IMR-90 (cell line): Measurements from ENCODE around the gene BLMH. TPM values are rescaled to one million over a fixed set of nuclear protein-coding genes. Genes with fewer than 3 reads are reported as not detected.

Experiments
- ATAC-seq: fragments of 200-7000 bp; cut with Tn5 transposase; 2 replicates; pipeline ENCODE4 v1.9.1; 2020; ENCODE audit warnings: low read depth, mild to moderate bottlenecking, moderate library complexity
- BruUV-seq: library from RNA; stranded (reverse); fragments of 400-500 nt; replicated peaks from 2 replicates; lab custom pipeline; 2021; lab: Mats Ljungman, UMichigan
- CTCF ChIA-PET: fragments of 300-600 bp; formaldehyde crosslinking; extraction: SDS; loops from one replicate; lab custom pipeline; 2021; ENCODE audit warnings: antibody characterized with exemption; lab: Yijun Ruan, JAX
- POLR2A ChIA-PET: fragments of 300-600 bp; sonication (Branson Sonifier 250); formaldehyde crosslinking; loops from one replicate; lab custom pipeline; 2022; ENCODE audit warnings: antibody characterized with exemption; ENCODE audit not compliant: unreplicated experiment; lab: Charles Lee
- DNase-seq: peaks from one replicate; pipeline ENCODE4 v3.0.0; 2013
- H2AFZ ChIP-seq: replicated peaks from 2 replicates; pipeline ENCODE3; 2013; ENCODE audit warnings: low read length, mild to moderate bottlenecking; ENCODE audit not compliant: poor library complexity
- H2AK5ac ChIP-seq: 2 replicates; pipeline ENCODE4 v1.6.1; 2013; ENCODE audit warnings: low read depth, low read length, inconsistent platforms
- H2AK9ac ChIP-seq: replicated peaks from 2 replicates; pipeline ENCODE3; 2013; ENCODE audit warnings: mild to moderate bottlenecking, low read depth, low read length, moderate library complexity; ENCODE audit not compliant: poor library complexity
- H2BK120ac ChIP-seq: 2 replicates; pipeline ENCODE4 v1.6.1; 2013; ENCODE audit warnings: low read depth, low read length, inconsistent platforms
- H2BK15ac ChIP-seq: 3 replicates; pipeline ENCODE4 v1.6.1; 2013; ENCODE audit warnings: low read depth, low read length, inconsistent platforms
- H2BK20ac ChIP-seq: 2 replicates; pipeline ENCODE4 v1.6.1; 2013; ENCODE audit warnings: low read depth, mild to moderate bottlenecking, inconsistent platforms, low read length, moderate library complexity
- H2BK5ac ChIP-seq: 2 replicates; pipeline ENCODE4 v1.6.1; 2013; ENCODE audit warnings: mild to moderate bottlenecking, low read depth, low read length, inconsistent platforms; ENCODE audit not compliant: poor library complexity, severe bottlenecking
- H3K14ac ChIP-seq: replicated peaks from 2 replicates; pipeline ENCODE4 v1.6.1; 2013; ENCODE audit warnings: low read depth, low read length, inconsistent platforms
- H3K18ac ChIP-seq: 2 replicates; pipeline ENCODE4 v1.6.1; 2013; ENCODE audit warnings: low read depth, low read length, control low read depth
- H3K23ac ChIP-seq: 2 replicates; pipeline ENCODE4 v1.6.1; 2013; ENCODE audit warnings: low read depth, low read length, inconsistent platforms
- H3K27ac ChIP-seq: 2 replicates; pipeline ENCODE4 v1.5.1; 2013; ENCODE audit warnings: mild to moderate bottlenecking, control low read depth, low read length; ENCODE audit not compliant: insufficient read depth
- H3K27me3 ChIP-seq: 2 replicates; pipeline ENCODE4 v1.6.1; 2013; ENCODE audit warnings: low read length; ENCODE audit not compliant: control insufficient read depth, insufficient read depth
- H3K36me3 ChIP-seq: 2 replicates; pipeline ENCODE4 v1.6.1; 2013; ENCODE audit warnings: low read length, mixed read lengths; ENCODE audit not compliant: control insufficient read depth, insufficient read depth
- H3K4ac ChIP-seq: 2 replicates; pipeline ENCODE4 v1.6.1; 2013; ENCODE audit warnings: low read depth, low read length, inconsistent platforms
- H3K4me1 ChIP-seq: 2 replicates; pipeline ENCODE4 v1.6.1; 2013; ENCODE audit warnings: low read length, mixed read lengths; ENCODE audit not compliant: control insufficient read depth, insufficient read depth
- H3K4me2 ChIP-seq: 2 replicates; pipeline ENCODE4 v1.6.1; 2013; ENCODE audit warnings: low read depth, mild to moderate bottlenecking, control low read depth, low read length, moderate library complexity
- H3K4me3 ChIP-seq: 2 replicates; pipeline ENCODE4 v1.5.1; 2013; ENCODE audit warnings: low read depth, mild to moderate bottlenecking, control low read depth, low read length, moderate library complexity; ENCODE audit not compliant: insufficient read depth
- H3K56ac ChIP-seq: 2 replicates; pipeline ENCODE4 v1.6.1; 2013; ENCODE audit warnings: low read length, inconsistent platforms; ENCODE audit not compliant: insufficient read depth; ENCODE audit errors: extremely low read depth
- H3K79me1 ChIP-seq, 2 experiments: 2 replicates each; pipeline ENCODE4 v1.6.1; 2013; ENCODE audit warnings: low read length in 2 of 2, inconsistent platforms in 1 of 2, low read depth in 1 of 2
- H3K9ac ChIP-seq: 2 replicates; pipeline ENCODE4 v1.6.1; 2013; ENCODE audit warnings: low read depth, low read length, control low read depth
- H3K9me1 ChIP-seq: 2 replicates; pipeline ENCODE4 v1.6.1; 2013; ENCODE audit warnings: low read length, inconsistent platforms; ENCODE audit not compliant: insufficient read depth
- H3K9me3 ChIP-seq: 2 replicates; pipeline ENCODE4 v1.6.1; 2013; ENCODE audit warnings: low read length; ENCODE audit not compliant: control insufficient read depth, insufficient read depth
- H4K20me1 ChIP-seq: 2 replicates; pipeline ENCODE4 v1.6.1; 2013; ENCODE audit warnings: low read length, inconsistent platforms; ENCODE audit not compliant: insufficient read depth
- H4K5ac ChIP-seq: 2 replicates; pipeline ENCODE4 v1.6.1; 2013; ENCODE audit warnings: mild to moderate bottlenecking, low read depth, low read length, control low read depth
- H4K8ac ChIP-seq, 2 experiments: 2 replicates each; pipeline ENCODE4 v1.6.1; 2013; ENCODE audit warnings: low read depth in 2 of 2, low read length in 2 of 2, control low read depth in 1 of 2, inconsistent platforms in 1 of 2
- H4K91ac ChIP-seq: 2 replicates; pipeline ENCODE4 v1.6.1; 2013; ENCODE audit warnings: low read depth, low read length, inconsistent platforms; ENCODE audit not compliant: insufficient read depth
- BHLHE40 ChIP-seq: fragments of 150-350 bp; IDR thresholded peaks from 2 replicates; pipeline ENCODE4 v1.6.1; 2016; ENCODE audit warnings: mild to moderate bottlenecking, low read depth, low read length
- FOS ChIP-seq: fragments of 150-350 bp; IDR thresholded peaks from 2 replicates; pipeline ENCODE4 v1.6.1; 2016; ENCODE audit warnings: low read depth, low read length
- MAFK ChIP-seq: IDR thresholded peaks from 2 replicates; pipeline ENCODE4 v1.6.1; 2012; ENCODE audit warnings: low read depth, low read length, improper control_type of control experiment
- NFE2L2 ChIP-seq: fragments of 150-350 bp; IDR thresholded peaks from 2 replicates; pipeline ENCODE4 v1.6.1; 2016; ENCODE audit warnings: low read depth, mild to moderate bottlenecking, low read length
- POLR2A ChIP-seq: IDR thresholded peaks from 2 replicates; pipeline ENCODE4 v1.6.1; 2012; ENCODE audit warnings: mild to moderate bottlenecking, low read depth, low read length
- RAD21 ChIP-seq: IDR thresholded peaks from 2 replicates; pipeline ENCODE4 v1.6.1; 2012; ENCODE audit warnings: low read length, improper control_type of control experiment
- RCOR1 ChIP-seq: IDR thresholded peaks from 2 replicates; pipeline ENCODE4 v1.6.1; 2012; ENCODE audit warnings: mild to moderate bottlenecking, low read length, improper control_type of control experiment; ENCODE audit not compliant: insufficient replicate concordance
- RFX5 ChIP-seq: IDR thresholded peaks from 2 replicates; pipeline ENCODE4 v1.8.0; 2012; ENCODE audit warnings: low read depth, mild to moderate bottlenecking, low read length, moderate library complexity
- SMC3 ChIP-seq: fragments of 150-350 bp; IDR thresholded peaks from 2 replicates; pipeline ENCODE4 v1.6.1; 2016; ENCODE audit warnings: low read depth, mild to moderate bottlenecking, antibody characterized with exemption, low read length, moderate library complexity
- WGBS, 2 experiments: methylation state at CpG; one replicate each; pipeline versions ENCODE4 v1.1.5 to v1.1.7; 2013; ENCODE audit warnings: missing lambda C conversion rate in 2 of 2; ENCODE audit not compliant: insufficient read length in 1 of 2; ENCODE audit errors: extremely low coverage in 2 of 2; 5-methylcytosine and 5-hydroxymethylcytosine counted together
- dilution Hi-C: fragments of 300-500 bp; cut with HindIII; formaldehyde crosslinking; loops from one replicate; pipeline ENCODE4 v1.14.3; 2018; ENCODE audit warnings: low sequenced_read_pairs; ENCODE audit not compliant: unreplicated experiment
- in situ Hi-C: fragments of 300-500 bp; cut with MboI; formaldehyde crosslinking; loops from 3 replicates; pipeline ENCODE4 v1.14.3; 2019; ENCODE audit warnings: low sequenced_read_pairs, inconsistent platforms, mixed read lengths
- intact Hi-C: fragments of 100-400 bp; cut with micrococcal nuclease; formaldehyde crosslinking; loops from 2 replicates; pipeline ENCODE4 v1.10.0; 2022
- polyA plus RNA-seq, 3 experiments: library from polyadenylated mRNA; depleted of rRNA; stranded (reverse); fragments of >200 nt; gene quantifications; 2 replicates each; pipeline ENCODE4 v1.2.3, GENCODE V29; 2012; ENCODE audit warnings: low replicate concordance in 1 of 3
- total RNA-seq: library from RNA; depleted of rRNA; stranded (reverse); fragments of >200 nt; gene quantifications from 2 replicates; pipeline ENCODE4 v1.2.3, GENCODE V29; 2012
- TF ChIP-seq, protein P1 (sequence below): fragments of 150-350 bp; IDR thresholded peaks from 2 replicates; pipeline ENCODE4 v1.6.1; 2016; ENCODE audit warnings: low read depth, mild to moderate bottlenecking, low read length, moderate library complexity, borderline replicate concordance
- TF ChIP-seq, protein P2 (sequence below): fragments of 150-350 bp; IDR thresholded peaks from 2 replicates; pipeline ENCODE4 v1.6.1; 2017; ENCODE audit warnings: mild to moderate bottlenecking, antibody characterized with exemption, low read length, low read depth

BLMH gene
- total and polyA plus RNA-seq, 2 of the 4 experiments (the other 2 are of a cell fraction), result 17.3 to 20.8 TPM

DNA sequence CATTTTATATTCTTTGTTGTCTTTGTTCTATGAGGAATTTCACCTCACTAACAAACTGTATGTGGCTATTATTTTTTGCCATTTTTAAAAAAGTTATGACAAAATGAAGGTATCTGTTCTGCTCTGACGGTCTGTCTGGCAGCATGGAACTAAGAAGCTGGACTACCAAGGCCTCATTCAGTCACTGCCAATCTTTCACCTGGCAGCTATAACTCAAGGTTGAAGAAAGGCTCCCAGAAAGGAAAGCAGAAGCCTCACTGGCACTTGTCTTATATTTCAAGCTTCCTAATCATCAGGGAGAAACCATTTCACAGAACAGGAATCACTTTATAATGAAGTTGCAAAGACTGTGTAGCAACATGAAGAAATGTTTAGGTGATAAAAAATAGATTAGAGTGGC is 37.6 kb downstream of the BLMH start:
- no peak overlapping the region for H4K91ac ChIP-seq
- H2AK9ac ChIP-seq, result no peak overlapping the region
- no peaks in the 10 kb centered on the region for H4K20me1 ChIP-seq
- no peak overlapping the region for H2BK20ac ChIP-seq
- peaks cover 14% of the 10 kb centered on the region for H3K36me3 ChIP-seq
- no peak overlapping the region for H3K27ac ChIP-seq
- in situ Hi-C loops (no loop called here), dilution Hi-C loops (no loop called here), intact Hi-C loops (no loop called here)
- peaks cover 14 to 15% of the 10 kb centered on the region in 2 experiments; a peak in 3 of 4 replicates for H3K79me1 ChIP-seq
- BruUV-seq, result no TSS peak
- no peak for TF ChIP-seq NFE2L2
- TF ChIP-seq POLR2A, result no peak
- TF ChIP-seq BHLHE40, result no peak
- TF ChIP-seq, protein P1, sequence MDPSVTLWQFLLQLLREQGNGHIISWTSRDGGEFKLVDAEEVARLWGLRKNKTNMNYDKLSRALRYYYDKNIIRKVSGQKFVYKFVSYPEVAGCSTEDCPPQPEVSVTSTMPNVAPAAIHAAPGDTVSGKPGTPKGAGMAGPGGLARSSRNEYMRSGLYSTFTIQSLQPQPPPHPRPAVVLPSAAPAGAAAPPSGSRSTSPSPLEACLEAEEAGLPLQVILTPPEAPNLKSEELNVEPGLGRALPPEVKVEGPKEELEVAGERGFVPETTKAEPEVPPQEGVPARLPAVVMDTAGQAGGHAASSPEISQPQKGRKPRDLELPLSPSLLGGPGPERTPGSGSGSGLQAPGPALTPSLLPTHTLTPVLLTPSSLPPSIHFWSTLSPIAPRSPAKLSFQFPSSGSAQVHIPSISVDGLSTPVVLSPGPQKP, result no peak
- TF ChIP-seq RFX5, result no peak
- no peak for TF ChIP-seq RCOR1
- no peak for TF ChIP-seq FOS
- TF ChIP-seq, protein P2, sequence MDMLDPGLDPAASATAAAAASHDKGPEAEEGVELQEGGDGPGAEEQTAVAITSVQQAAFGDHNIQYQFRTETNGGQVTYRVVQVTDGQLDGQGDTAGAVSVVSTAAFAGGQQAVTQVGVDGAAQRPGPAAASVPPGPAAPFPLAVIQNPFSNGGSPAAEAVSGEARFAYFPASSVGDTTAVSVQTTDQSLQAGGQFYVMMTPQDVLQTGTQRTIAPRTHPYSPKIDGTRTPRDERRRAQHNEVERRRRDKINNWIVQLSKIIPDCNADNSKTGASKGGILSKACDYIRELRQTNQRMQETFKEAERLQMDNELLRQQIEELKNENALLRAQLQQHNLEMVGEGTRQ, result no peak
- no peak for TF ChIP-seq SMC3
- no peak for TF ChIP-seq RAD21
- no peak for TF ChIP-seq MAFK
- H3K4me2 ChIP-seq, result no peak overlapping the region
- no peak overlapping the region for H2AFZ ChIP-seq
- no peak overlapping the region for H4K8ac ChIP-seq
- H2BK5ac ChIP-seq, result no peak overlapping the region
- peaks cover 7% of the 10 kb centered on the region; the same call in 1 of the 2 replicates for H3K4me1 ChIP-seq
- H3K14ac ChIP-seq, result no peak overlapping the region
- H2BK15ac ChIP-seq, result no peak overlapping the region
- no peak overlapping the region for H3K4ac ChIP-seq
- H3K56ac ChIP-seq, result no peak overlapping the region
- WGBS, 2 experiments, result no CpG with 5 or more reads among the region's 1 CpG
- CTCF ChIA-PET, result no interaction called here
- H3K27me3 ChIP-seq, result no peaks in the 10 kb centered on the region
- H3K9ac ChIP-seq, result no peak overlapping the region
- no peaks in the 10 kb centered on the region for H3K9me3 ChIP-seq
- DNase-seq, result no peak
- peaks cover 5% of the 10 kb centered on the region; the same call in 1 of the 2 replicates for H3K9me1 ChIP-seq
- no peak overlapping the region for H2BK120ac ChIP-seq
- ATAC-seq, result no peak
- POLR2A ChIA-PET, result no interaction called here
- no peak overlapping the region for H3K18ac ChIP-seq
- H2AK5ac ChIP-seq, result no peak overlapping the region
- H3K23ac ChIP-seq, result no peak overlapping the region
- H3K4me3 ChIP-seq, result no peak overlapping the region
- H4K5ac ChIP-seq, result no peak overlapping the region
